ENCODE results near the gene TGFBR2.

TGFBR2 gene

DNA sequence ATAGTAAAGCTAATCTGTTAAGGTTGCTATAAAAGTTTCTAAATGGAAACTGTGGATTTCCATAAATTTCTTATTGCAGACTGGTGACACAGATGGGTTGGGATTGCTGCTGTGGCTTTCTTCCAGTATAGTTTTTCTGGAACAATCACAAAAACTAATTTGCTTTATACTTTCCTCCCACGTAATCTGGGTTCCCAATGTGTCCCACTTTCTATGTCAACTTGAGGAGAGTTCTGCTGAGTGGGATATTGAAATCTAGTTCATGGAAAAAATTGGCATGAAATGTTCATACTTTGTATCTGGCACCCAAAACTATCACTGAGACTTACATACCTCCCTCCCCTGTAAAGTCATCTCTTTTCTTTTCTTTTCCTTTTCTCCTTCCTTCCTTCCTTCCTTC is 126.8 kb downstream of the TGFBR2 start:
- no peaks in the 10 kb centered on the region for H3K4me1 ChIP-seq (ENCODE audit: control insufficient read depth, insufficient read depth, low read length)

DNA sequence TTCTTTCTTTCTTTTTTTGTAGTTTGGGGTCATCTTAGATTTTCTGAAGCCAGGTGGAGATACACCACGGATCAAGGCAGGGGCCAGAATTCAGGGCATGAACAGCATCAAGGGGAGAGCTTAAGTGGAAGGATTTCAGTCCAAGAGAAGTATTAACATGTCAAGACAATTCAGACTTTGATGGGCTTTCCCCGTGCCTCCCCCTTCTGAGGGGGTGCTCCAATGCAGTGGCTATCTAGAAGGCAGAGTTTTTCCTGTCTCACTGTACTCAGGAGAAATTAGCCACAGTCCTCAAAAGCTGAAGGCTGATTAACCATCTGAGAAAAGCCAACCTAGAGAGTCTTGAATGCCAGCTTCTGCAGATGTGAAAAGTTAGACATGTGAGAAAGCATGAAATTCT is 127.3 kb downstream of the TGFBR2 start:
- no peaks in the 10 kb centered on the region for H3K36me3 ChIP-seq (ENCODE audit: control insufficient read depth, insufficient read depth, low read length)
- peaks cover 4% of the 10 kb centered on the region; the same call in 1 of the 2 replicates for H3K9me3 ChIP-seq (ENCODE audit: control insufficient read depth, insufficient read depth, low read depth, low read length)
- H3K4me1 ChIP-seq (ENCODE audit: control insufficient read depth, insufficient read depth, low read length), result no peaks in the 10 kb centered on the region
- H3K9ac ChIP-seq (ENCODE audit: low read length), result no peak overlapping the region
- no peaks in the 10 kb centered on the region for H3K27me3 ChIP-seq (ENCODE audit: control insufficient read depth, insufficient read depth, low read length)
- no peak overlapping the region for H3K27ac ChIP-seq (ENCODE audit: low read depth, low read length)
- no peak overlapping the region for H3K4me3 ChIP-seq (ENCODE audit: low read depth, low read length)

More for the DNA sequence above, 126.8 kb downstream of the TGFBR2 start:
- Histone ChIP-seq H3K36me3 (ENCODE audit: control insufficient read depth, insufficient read depth, low read length) (no peaks in the 10 kb centered on the region), H3K9ac (ENCODE audit: low read length) (no peak overlapping the region), H3K4me3 (ENCODE audit: low read depth, low read length) (no peak overlapping the region), H3K9me3 (ENCODE audit: control insufficient read depth, insufficient read depth, low read depth, low read length) (peaks cover 4% of the 10 kb centered on the region; the same call in 1 of the 2 replicates), H3K27me3 (ENCODE audit: control insufficient read depth, insufficient read depth, low read length) (no peaks in the 10 kb centered on the region), H3K27ac (ENCODE audit: low read depth, low read length) (no peak overlapping the region)

DNA sequence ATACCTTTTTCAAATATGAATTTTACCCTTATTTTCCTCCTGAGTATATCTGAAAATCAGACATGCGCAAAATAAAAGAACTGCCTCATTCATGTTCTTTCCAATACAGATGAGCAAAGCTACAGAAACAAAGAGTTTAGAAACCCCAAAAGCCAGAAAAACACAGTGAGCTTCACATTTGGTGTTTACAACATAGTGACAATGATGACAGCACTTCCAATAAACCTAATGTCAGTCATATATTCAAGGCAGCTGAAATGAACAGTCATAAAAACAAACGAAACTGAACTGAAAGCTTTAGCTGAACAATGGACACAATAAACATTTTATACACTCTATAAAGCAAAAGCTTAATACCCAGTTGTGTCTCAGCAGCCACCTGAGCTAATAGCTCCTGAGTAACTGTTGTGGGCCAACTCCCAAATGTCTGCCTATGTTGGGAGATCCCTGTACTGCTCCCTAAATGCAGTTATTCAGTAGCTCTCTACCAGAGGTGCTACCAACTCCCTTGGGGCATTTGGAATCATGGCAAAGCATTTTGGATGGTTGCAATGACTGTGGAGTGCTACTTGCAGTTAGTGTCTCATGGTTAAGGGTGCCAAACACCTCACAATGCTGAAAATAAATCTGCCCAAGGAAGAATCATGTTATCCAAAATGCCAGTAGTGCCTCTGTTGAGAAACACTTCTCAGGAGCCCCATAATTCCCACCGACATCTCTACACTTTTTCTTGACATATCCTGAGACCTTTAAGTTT is 131.5 kb downstream of the TGFBR2 start:
- no peak overlapping the region for H3K27ac ChIP-seq (ENCODE audit: low read depth, low read length)
- no peak overlapping the region for H3K9ac ChIP-seq (ENCODE audit: low read length)
- peaks cover 4% of the 10 kb centered on the region; the same call in 1 of the 2 replicates for H3K9me3 ChIP-seq (ENCODE audit: control insufficient read depth, insufficient read depth, low read depth, low read length)
- H3K4me3 ChIP-seq (ENCODE audit: low read depth, low read length), result no peak overlapping the region
- H3K4me1 ChIP-seq (ENCODE audit: control insufficient read depth, insufficient read depth, low read length), result peaks cover 2% of the 10 kb centered on the region; the same call in 1 of the 2 replicates
- no peaks in the 10 kb centered on the region for H3K27me3 ChIP-seq (ENCODE audit: control insufficient read depth, insufficient read depth, low read length)
- no peaks in the 10 kb centered on the region for H3K36me3 ChIP-seq (ENCODE audit: control insufficient read depth, insufficient read depth, low read length)

DNA sequence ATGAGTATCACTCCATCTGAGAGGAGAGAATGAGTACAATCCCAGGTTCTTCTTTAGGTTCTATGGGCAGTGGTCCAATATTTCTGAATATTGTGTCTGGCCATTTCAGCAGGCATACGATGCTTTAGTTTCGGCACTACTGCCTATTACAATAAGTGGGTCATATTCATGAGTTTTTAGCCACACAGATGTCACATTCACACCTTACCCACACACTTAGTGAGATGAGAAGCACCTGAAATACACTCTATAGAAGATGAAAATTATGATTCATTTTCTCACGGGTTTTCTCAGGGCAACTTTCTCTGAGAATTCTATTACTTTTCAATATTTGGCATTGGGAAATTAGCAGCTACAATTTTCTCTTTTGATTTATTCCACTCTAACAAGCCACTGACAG is 132.2 kb downstream of the TGFBR2 start:
- Histone ChIP-seq H3K27me3 (ENCODE audit: control insufficient read depth, insufficient read depth, low read length) (no peaks in the 10 kb centered on the region), H3K36me3 (ENCODE audit: control insufficient read depth, insufficient read depth, low read length) (no peaks in the 10 kb centered on the region), H3K9ac (ENCODE audit: low read length) (no peak overlapping the region), H3K9me3 (ENCODE audit: control insufficient read depth, insufficient read depth, low read depth, low read length) (peaks cover 4% of the 10 kb centered on the region; the same call in 1 of the 2 replicates), H3K4me3 (ENCODE audit: low read depth, low read length) (no peak overlapping the region), H3K27ac (ENCODE audit: low read depth, low read length) (no peak overlapping the region), H3K4me1 (ENCODE audit: control insufficient read depth, insufficient read depth, low read length) (peaks cover 9% of the 10 kb centered on the region)

DNA sequence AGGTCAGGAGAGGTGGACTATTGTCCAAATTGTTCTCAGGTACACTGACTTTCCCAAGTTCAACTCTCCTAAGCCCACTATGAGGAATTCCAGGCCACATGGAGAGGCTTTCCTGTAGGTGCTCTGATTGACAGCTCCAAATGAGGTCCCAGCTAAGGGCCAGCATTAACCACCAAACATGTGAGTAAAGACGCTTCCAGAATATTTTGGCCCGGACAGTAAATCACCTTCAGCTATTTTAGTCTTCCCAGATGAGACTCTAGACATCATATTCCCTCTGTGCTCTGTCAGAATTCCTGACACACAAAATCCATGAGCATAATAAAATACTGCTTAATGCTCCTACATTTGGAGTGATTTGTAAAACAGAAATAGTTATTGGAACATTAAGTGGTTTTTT is 135.5 kb downstream of the TGFBR2 start:
- Histone ChIP-seq H3K4me1 (ENCODE audit: control insufficient read depth, insufficient read depth, low read length) (peaks cover 13% of the 10 kb centered on the region), H3K4me3 (ENCODE audit: low read depth, low read length) (no peak overlapping the region), H3K9ac (ENCODE audit: low read length) (no peak overlapping the region), H3K36me3 (ENCODE audit: control insufficient read depth, insufficient read depth, low read length) (no peaks in the 10 kb centered on the region), H3K27ac (ENCODE audit: low read depth, low read length) (no peak overlapping the region), H3K9me3 (ENCODE audit: control insufficient read depth, insufficient read depth, low read depth, low read length) (no peaks in the 10 kb centered on the region), H3K27me3 (ENCODE audit: control insufficient read depth, insufficient read depth, low read length) (no peaks in the 10 kb centered on the region)

DNA sequence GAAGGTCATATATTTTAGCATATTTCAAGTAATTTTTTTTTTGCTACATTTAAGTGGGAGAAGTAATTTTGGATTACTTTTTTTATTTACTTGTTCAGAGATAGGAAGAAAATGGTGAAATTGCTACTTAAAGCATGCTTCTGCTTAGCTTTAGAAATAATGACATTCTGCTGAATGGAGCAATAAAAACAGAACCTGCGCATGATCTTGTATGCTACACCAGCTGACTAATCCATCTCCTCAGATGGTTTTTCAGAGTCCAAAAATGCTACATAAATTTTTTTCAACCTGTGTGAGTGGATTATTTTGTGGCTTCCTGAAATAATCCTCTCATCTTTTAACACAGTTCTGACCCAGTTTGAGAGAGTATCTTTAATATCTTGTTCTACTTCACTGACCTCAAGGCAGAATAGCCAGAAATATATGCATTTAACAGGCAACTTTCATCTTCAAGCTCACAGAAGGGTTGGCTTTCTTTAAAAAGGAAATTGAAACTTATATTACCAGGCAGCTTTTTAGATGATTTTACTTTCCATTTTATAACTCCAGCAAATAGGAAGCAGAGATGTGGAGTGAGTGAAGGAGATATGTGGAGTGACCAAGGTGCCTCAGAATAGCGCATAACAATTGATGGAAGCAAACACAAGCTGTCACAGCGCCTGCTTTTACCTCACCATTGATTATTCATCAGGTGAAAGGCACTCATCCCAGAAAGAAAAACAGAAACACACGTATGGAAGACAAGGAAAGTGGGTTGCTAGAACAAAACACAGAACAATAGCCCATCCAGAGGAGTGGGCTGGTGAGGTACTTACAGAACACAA is 136.6 kb downstream of the TGFBR2 start:
- Histone ChIP-seq H3K9me3 (ENCODE audit: control insufficient read depth, insufficient read depth, low read depth, low read length) (no peaks in the 10 kb centered on the region), H3K27me3 (ENCODE audit: control insufficient read depth, insufficient read depth, low read length) (no peaks in the 10 kb centered on the region), H3K27ac (ENCODE audit: low read depth, low read length) (no peak overlapping the region), H3K9ac (ENCODE audit: low read length) (no peak overlapping the region), H3K36me3 (ENCODE audit: control insufficient read depth, insufficient read depth, low read length) (no peaks in the 10 kb centered on the region), H3K4me1 (ENCODE audit: control insufficient read depth, insufficient read depth, low read length) (peaks cover 23% of the 10 kb centered on the region), H3K4me3 (ENCODE audit: low read depth, low read length) (no peak overlapping the region)

Measured in HUES6 (cell line).